GM12801 (cell line): ENCODE measurements around the gene RAD18.

Experiments
- TF ChIP-seq, protein P1 (sequence below): IDR thresholded peaks from one replicate; pipeline ENCODE4 v1.5.1; 2011; ENCODE audit warnings: control low read depth; ENCODE audit not compliant: insufficient read length; ENCODE audit errors: extremely low read depth

The RAD18 gene

DNA sequence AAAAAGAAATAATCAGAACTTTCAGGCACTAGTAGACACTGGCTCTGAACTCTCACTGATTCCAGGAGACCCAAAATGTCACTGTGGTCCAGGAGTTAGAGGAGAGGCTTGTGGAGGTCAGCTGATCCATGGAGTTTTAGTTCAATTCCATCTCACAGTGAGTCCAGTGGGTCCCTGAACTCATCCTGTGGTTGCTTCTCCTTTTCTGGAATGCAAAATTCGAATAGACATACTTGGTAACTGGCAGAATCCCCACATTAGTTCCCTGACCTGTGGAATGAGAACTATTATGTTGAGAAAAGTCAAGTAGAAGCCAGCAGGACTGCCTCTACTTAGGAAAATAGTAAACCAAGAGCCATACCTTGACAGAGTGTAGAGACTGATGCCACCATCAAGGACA, 106.6 kb downstream of the RAD18 start:
- TF ChIP-seq, protein P1, sequence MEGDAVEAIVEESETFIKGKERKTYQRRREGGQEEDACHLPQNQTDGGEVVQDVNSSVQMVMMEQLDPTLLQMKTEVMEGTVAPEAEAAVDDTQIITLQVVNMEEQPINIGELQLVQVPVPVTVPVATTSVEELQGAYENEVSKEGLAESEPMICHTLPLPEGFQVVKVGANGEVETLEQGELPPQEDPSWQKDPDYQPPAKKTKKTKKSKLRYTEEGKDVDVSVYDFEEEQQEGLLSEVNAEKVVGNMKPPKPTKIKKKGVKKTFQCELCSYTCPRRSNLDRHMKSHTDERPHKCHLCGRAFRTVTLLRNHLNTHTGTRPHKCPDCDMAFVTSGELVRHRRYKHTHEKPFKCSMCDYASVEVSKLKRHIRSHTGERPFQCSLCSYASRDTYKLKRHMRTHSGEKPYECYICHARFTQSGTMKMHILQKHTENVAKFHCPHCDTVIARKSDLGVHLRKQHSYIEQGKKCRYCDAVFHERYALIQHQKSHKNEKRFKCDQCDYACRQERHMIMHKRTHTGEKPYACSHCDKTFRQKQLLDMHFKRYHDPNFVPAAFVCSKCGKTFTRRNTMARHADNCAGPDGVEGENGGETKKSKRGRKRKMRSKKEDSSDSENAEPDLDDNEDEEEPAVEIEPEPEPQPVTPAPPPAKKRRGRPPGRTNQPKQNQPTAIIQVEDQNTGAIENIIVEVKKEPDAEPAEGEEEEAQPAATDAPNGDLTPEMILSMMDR = no peak

GRCh38 chr3:8856071-8856470, 107.2 kb downstream of the RAD18 start:
- TF ChIP-seq, protein P1 = no peak

- TF ChIP-seq, protein P1 = no peak
These were observed 108.6 kb downstream of the RAD18 start for GRCh38 chr3:8854656-8855055.

DNA sequence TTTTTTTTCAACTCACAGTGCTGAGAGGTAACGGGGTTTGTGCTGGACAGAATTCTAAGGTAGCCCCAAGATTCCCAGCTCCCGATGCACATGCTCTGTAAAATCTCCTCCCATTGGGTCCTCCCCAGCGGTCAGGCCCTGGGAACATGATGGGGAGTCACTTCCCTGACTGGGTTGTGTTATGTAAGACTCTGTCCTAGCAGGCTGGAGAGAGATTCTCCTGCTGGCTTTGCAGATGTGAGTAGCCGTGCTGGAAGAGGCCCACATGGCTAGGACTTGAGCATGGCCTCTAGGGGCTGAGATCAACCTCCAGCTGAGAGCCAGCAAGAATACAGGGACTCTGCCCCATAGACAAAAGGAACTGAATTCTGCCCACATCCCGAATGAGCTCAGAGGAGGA, 110.2 kb downstream of the RAD18 start:
- TF ChIP-seq, protein P1 = no peak

- TF ChIP-seq, protein P1 = no peak
These were observed 110.8 kb downstream of the RAD18 start for GRCh38 chr3:8852511-8852910.

GRCh38 chr3:8851703-8852102, 111.6 kb downstream of the RAD18 start:
- TF ChIP-seq, protein P1 = no peak

DNA sequence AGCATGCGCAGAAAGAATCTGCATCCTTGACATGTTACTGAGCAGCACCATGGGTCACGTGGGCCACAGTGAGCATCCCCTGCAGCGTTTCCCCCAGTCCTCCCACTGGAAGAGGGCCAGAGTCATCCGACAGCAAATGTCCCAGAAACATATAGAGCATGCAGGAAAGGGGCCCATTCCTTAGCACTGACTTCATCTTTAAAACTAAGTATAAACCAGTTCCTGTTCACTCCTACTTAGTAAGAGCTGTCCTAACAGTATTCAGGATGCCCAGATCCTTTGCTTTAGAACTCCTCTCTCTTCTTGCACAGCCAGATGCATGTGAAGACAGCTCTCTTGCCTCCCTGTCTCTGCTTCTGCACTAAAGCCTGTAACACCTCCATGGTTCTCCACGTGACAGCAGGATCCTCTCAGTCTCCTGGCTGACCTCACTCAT, 114.6 kb downstream of the RAD18 start:
- TF ChIP-seq, protein P1 = no peak

- TF ChIP-seq, protein P1 = no peak
These were observed 116.0 kb downstream of the RAD18 start for GRCh38 chr3:8847317-8847716.
